ENCODE measurements around the gene TRMU.

The TRMU gene

GRCh38 chr22:46371623-46372226 is 36.2 kb downstream of the TRMU start:
- no peak for DNase-seq

GRCh38 chr22:46372686-46373085 is 37.2 kb downstream of the TRMU start:
- DNase-seq, result no peak

GRCh38 chr22:46373159-46373558 is 37.6 kb downstream of the TRMU start:
- no peak for DNase-seq

GRCh38 chr22:46373921-46374662 is 38.6 kb downstream of the TRMU start:
- DNase-seq, result no peak

GRCh38 chr22:46374663-46375474 is 39.4 kb downstream of the TRMU start:
- DNase-seq, result no peak

GRCh38 chr22:46376111-46376510 is 40.6 kb downstream of the TRMU start:
- DNase-seq, result no peak

GRCh38 chr22:46376908-46377524 is 41.5 kb downstream of the TRMU start:
- DNase-seq, result no peak

- DNase-seq, result no peak
These were observed 42.3 kb downstream of the TRMU start for GRCh38 chr22:46377525-46378425.

GRCh38 chr22:46378426-46379065 is 43.0 kb downstream of the TRMU start:
- no peak for DNase-seq

- DNase-seq, result no peak
These were observed 43.8 kb downstream of the TRMU start for GRCh38 chr22:46379066-46379930.

GRCh38 chr22:46380069-46380468 is 44.6 kb downstream of the TRMU start:
- no peak for DNase-seq

GRCh38 chr22:46380581-46380980 is 45.1 kb downstream of the TRMU start:
- DNase-seq, result no peak

- no peak for DNase-seq
These were observed 45.6 kb downstream of the TRMU start for GRCh38 chr22:46381142-46381541.

- no peak for DNase-seq
These were observed 46.2 kb downstream of the TRMU start for GRCh38 chr22:46381731-46382130.

- no peak for DNase-seq
These were observed 47.0 kb downstream of the TRMU start for GRCh38 chr22:46382524-46382923.

- no peak for DNase-seq
These were observed 50.8 kb downstream of the TRMU start for GRCh38 chr22:46386312-46386711.

GRCh38 chr22:46387748-46388147 is 52.2 kb downstream of the TRMU start:
- DNase-seq, result no peak

GRCh38 chr22:46388647-46389046 is 53.1 kb downstream of the TRMU start:
- DNase-seq, result no peak

GRCh38 chr22:46389081-46389480 is 53.6 kb downstream of the TRMU start:
- no peak for DNase-seq

- no peak for DNase-seq
These were observed 54.7 kb downstream of the TRMU start for GRCh38 chr22:46390105-46390651.
